HG02885 (cell line): ENCODE results near the gene PIK3C2G.

ENCODE experiments used
- ATAC-seq: cut with Tn5 transposase; IDR thresholded peaks from one replicate; pipeline ENCODE4 v1.9.1; 2021; ENCODE audit warnings: mild to moderate bottlenecking; ENCODE audit not compliant: unreplicated experiment, poor library complexity

PIK3C2G gene

DNA sequence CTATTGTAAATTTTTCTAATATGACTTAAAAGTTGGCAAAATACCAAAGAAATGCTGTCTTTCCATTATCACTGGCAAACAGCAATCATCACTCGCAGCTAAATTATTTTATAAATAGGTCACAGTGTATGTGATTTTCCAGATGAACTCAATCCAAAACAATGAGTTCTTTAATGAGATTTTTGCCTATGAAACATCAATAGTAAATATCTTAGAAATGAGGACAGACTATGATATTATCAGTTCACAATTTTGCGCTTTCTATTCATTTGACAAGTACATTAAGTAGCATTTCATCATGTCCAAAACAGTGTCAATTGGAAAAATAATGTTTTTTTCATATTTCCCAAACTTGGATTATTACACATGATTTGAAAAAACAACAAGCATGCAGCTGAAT, 65.7 kb downstream of the PIK3C2G start:
- no peak for ATAC-seq

DNA sequence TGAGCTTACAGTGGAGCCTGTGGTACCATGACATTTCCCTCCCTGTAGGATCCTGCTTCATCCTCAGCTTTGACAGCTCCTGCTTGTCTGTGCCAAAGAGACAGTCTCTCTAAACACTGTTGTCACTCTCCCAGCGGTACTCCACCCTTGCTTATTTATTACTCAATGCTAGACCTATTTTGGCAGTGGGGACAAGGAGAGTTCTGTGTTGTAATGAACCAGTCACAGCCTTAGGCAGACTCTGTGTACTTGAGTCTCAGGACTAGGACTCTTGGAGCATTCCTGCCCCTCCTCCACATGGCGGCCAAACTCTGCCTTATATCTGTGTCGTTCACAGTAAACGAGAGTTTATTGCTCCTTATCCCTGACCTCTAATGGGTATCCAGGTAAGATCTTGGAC, 70.9 kb downstream of the PIK3C2G start:
- ATAC-seq, result no peak

DNA sequence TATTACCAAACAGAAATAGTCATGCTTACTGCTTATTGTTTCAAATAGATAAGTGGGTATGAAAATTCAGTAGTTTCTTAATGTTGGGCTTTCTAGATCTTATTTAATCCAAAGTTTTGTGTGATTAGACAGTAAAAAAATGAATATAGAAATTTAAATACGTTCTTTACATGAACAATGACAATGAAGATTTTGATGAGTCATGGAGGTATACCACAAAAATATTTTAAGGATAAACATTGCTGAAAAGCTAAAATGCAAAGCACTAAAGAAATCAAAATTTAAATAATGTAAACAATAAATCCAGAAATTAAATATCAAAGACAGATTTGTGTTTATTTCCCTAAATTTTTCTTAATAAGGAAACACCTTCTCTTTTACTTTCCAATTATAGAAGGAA, 78.3 kb downstream of the PIK3C2G start:
- ATAC-seq, result no peak

DNA sequence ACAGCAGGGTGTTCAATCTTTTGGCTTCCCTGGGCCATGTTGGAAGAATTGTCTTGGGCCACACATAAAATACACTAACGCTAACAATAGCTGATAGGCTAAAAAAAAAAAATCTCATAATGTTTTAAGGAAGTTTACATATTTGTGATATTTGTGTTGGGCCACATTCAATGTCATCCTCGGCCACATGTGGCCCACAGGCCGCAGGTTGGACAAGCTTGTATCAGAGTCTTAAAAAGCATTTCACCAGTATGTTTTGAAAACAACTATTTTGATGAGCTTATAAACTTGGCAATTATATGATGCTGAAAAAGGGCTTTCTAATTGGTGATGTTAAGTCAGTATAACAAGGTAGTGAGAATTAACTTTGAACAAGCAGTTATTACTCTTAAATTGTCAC, 78.9 kb downstream of the PIK3C2G start:
- no peak for ATAC-seq

DNA sequence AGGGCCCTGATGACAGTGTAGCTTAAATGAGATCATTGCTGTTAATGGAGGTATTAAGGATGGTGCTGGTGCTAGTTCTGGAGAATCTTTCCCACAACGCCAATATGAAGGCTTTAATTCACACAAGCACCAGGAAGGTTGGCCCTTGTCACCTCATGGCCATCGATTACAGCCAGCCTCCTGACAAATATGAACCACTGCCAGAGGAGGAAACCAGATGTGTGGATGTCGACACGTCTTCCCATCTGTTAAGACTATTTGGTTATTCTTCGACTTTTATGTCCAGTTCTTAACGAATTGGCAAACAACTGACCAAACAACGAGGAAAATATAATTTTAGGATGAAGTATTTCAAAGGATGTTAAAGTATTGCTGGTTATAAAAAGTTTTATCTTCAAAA, 79.5 kb downstream of the PIK3C2G start:
- no peak for ATAC-seq

DNA sequence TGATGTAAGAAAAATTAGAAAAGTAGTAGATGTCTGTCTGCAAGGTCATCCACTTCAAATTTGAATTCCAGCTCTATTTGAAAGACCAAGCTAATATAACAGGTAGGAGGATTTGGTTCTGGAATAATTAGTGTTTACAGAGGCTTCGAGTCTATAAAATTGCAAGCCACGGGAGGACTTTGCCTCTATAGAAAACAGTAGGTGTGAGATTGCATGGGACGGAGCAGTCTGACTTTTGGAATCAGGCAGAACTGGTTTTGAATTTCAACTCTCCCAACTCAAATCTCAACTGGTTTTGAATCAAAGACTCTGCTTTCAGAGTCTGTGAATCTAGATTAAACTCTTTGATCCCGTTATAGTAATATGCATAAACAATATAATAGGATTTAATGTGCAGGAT, 82.4 kb downstream of the PIK3C2G start:
- ATAC-seq, result no peak

DNA sequence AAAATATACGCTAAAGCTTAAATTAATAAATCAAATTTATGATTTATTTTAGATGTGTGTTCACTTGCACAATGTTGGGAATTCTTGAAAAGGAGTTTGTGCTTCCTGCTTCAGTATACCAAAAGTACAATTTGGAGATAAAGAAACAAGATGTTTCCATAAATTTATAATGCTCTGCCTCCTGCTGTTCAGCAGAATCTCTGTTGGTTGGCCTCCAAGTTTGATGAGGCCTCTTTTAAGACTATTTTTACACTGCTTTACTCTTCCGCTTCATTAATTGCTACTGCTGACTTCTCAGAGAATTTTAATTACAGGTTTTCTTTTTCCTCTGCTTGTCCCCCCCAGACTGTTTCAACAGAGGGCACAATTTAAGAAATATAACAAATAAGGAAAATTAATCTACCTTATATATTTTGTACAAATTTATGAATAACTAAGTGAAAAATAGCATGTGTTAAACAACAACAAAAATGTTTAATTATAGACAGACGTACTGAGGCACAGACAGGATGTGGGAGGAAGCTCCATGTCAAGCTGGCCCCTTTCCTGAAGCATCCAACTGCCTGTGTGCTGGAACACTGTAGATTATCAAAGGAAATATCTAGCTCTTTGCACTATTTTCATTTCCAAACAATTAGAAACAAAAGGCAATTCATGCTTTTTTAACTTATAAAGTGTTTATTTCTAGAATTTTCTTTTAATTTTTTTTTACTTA, 83.9 kb downstream of the PIK3C2G start:
- no peak for ATAC-seq

DNA sequence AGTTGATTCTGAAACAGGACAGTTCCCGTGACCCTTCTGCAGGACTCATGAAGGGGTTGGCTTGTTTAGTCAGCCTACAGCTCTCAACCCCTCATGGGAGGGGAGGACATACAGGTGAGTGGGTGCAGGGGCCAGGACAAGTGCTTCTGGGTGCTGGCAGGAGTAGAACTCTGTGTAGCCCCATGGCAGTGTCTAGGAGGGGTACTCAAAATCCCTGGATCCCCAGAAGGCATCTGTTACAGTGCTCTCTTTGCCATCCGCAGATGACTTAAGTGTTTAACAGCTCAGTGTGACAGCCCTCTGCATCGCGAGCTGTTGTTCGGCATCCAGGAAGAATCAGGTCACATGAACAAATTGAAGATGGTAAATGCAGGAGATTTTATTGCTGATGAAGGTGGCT, 91.0 kb downstream of the PIK3C2G start:
- no peak for ATAC-seq

DNA sequence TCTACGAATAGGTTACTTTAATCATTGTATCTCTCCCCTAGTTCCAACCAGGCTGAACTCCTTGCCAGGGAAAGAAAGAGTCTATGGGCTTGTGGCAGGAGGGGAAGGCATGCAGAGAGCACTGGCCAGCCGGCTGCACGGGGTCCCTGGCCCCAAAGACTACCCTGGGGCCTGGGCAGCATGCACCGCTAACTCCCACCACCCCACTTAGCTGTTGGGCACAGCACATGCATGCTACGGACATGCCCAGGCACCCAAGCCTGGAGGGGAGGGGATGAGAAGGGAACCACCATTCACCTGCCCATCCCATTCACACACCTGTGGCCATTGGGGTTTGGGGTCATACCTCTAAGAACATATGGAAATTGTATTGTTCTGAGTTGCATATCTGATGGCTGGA, 94.1 kb downstream of the PIK3C2G start:
- no peak for ATAC-seq

DNA sequence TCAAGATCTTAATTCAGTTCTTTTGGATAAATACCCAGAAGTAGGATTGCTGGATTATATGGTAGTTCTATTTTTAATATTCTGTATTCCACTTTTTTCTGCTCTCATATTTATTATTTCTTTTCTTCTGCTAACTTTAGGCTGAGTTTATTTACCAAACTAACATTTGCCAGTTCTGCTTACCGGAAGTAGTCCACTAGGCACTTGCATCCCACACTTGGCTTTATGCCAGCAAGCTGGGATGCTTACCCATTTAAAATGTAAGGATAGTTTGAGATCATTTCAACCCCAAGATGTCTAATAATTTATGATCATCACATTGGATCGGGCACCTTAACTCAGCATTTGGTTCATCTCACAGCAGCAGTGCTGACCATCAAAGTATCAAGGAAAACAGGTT, 96.8 kb downstream of the PIK3C2G start:
- ATAC-seq, result no peak

DNA sequence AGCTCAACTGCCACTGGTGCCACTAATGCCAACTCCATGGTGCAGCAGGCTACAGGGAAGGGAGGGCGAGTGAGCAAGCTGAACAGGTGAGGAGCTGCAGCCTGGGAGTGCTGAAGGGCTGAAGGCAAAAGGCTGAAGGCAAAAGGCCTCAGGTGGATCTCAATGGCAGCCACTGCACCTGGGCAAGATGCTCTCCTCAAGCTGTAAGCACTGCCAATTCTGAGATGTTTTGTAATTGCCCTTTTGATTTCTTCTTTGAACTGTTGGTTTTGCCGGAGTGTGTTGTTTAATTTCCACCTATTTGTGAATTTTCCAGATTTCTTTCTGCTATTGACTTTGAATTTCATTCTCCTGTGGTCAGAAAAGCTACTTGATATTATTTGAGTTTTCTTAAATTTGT, 97.6 kb downstream of the PIK3C2G start:
- no peak for ATAC-seq

DNA sequence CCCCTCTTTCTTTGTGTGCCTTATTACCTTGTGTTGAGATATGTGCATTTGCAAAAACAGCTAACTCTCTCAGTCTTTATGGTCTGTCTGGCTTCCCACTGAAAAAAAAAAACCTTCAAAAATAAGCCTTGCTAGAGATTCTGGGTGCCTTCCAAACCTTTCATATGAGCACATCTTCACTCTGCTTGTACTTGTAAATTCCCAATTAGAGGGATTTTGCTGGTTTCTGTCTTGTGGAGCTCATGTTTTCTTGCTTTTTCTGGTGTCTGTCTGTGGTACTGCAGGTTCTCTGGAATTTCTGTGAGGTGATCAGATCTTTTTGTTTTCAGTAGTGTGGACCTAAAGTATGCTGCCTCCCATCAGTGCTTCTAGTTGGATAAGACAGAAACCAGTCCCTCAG, 100.1 kb downstream of the PIK3C2G start:
- ATAC-seq, result no peak

DNA sequence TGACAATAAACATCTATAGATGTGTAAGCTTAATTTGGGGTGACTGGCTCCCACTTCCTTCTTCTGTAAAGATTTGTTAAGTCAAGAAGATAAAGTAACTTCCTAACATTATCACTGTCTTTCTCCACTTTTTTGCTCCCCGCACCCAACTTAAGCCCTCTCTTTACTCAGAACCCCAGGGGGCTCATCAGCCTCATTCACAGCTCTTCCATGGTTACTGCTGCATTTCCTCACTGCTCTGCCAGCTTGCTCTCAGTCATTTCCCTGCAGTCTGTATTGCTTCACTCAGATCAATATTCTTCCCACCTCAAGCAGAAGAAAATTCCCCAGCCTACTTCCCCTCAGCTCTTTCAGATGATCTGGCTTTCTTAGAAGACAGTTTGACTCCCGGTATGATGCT, 102.0 kb downstream of the PIK3C2G start:
- ATAC-seq, result no peak

DNA sequence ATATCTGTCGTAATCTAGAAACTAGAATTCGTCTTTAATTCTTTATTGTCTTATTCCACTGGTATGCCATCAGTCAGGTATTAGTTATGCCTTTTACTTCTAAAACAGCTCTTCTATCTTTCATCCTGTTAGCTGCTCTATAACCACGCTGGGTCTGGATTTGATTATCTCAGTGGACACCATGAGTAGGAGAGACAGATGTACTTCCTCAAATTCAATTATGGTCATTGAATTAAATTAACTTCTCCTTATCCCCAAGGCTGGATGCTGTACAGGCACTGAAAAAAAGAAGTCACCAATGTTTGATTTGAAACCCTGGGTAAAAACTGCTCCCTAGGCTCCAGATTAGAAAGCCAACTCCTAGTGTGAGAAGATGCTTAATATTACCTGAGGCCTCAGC, 107.3 kb downstream of the PIK3C2G start:
- no peak for ATAC-seq

DNA sequence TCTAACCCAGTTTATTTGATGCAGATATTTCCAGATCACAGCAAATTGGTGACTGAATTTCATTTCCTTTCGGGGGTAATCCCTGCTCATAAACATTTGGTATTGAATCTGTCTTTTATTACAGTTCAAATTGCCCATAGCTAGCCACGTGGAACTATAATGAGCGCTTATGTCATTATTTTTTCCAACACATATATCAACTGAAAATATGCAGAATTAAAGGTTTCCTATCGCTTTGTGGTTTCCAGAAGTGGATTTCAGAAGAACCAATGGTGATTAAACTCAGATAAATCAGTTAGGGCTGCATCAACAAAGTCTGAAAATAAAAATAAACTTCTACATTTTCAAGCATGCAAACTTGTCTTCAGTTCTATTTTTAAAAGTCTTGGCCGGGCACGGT, 111.9 kb downstream of the PIK3C2G start:
- no peak for ATAC-seq

DNA sequence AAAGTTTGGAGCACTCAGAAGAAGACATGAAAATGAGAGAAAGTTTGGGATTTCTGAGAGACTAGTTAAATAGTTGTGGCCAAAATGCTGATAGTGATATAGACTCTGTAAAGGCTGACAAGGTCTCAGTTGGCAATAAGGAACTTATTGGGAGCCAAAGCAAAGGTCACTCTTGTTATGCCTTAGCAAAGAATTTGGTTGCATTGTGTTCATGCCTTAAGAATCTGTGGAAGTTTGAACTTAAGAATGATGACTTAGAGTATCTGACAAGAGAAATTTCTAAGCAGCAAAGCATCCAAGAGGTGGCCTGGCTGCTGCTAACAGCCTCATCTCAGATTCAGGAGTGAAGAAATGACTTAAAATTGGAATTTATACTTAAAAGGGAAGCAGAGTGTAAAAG, 113.8 kb downstream of the PIK3C2G start:
- no peak for ATAC-seq

DNA sequence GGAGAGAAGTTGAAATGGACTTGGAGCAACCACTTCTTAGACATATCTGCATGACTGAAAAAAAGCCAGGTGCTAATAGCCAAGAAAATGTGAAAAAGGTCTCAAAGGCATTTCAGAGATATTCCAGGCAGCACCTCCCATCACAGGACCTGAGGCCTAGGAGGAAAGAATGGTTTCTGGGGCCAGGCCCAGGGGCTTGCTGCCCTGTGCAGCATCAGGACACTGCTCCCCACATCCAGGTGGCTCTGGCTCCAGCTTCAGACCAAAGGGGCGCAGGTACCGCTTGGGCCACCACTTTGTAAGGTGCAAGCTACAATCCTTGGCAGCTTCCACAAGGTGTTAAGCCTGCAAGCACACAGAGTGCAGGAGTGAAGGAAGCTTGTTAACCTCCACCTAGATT, 114.3 kb downstream of the PIK3C2G start:
- ATAC-seq, result no peak

DNA sequence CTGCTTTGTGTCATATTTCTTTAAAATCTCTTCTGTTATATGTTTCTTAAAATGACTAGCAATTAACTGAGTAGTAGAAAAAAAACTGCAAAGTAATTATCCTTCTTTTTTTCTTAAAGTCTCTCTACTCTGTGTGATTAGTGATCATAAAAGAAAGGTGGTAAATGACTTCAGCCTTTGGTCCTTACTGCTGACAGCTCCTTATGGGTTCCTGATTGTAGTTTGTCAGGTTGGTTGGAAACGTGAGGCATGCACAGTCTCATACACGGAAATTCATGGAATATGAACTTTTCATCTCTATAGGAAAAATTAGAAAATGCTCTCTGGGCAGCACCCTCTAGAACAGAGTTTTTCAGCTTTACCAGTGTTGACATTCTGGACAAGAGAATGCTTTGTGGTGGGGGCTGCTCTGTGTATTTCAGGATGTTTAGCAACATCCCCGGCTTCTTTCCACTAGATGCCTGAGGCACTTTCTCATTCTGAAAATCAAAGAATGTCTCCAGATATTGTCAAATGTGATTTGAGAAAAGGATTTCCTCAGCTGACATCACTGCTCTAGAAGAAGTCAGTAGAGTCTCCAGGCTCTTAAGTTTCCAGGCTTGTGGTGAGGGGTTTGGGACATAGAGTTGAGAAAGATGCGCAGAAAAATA, 121.0 kb downstream of the PIK3C2G start:
- no peak for ATAC-seq

DNA sequence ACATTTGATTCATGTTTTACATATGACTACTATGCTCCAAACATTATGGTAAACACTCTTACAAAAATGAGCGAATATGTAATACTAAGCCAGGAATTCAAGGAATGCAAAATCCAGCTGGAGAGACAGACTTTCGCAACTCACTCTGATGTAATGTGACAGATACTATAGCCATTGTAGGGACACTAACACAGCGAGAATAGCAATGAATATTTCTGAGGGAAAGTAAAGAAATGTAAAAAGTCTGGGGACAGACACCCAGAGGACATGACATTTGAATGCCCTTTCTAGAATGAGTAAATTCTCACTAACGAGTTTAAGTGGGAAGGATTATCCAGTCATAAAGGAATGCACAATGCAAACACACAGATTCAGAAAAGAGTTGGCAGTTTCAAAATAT, 121.9 kb downstream of the PIK3C2G start:
- ATAC-seq, result no peak

DNA sequence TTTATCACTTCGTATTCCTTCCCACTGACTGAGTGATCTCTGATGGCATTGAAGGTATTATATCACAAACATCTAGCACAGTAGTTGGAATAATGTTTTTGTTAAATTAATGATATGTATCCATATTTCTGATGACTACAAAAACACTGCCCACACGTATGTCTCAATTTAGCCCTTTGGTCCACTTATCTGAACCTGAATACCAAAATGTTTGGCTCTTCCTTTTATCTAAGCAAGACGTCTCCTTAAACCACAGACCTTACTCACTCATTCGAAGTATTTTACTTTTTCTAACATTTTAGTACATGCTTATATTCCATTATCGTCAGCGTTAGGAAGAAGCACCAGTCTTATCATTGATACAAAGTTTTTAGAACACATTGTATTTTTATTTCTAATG, 126.4 kb downstream of the PIK3C2G start:
- ATAC-seq, result no peak

DNA sequence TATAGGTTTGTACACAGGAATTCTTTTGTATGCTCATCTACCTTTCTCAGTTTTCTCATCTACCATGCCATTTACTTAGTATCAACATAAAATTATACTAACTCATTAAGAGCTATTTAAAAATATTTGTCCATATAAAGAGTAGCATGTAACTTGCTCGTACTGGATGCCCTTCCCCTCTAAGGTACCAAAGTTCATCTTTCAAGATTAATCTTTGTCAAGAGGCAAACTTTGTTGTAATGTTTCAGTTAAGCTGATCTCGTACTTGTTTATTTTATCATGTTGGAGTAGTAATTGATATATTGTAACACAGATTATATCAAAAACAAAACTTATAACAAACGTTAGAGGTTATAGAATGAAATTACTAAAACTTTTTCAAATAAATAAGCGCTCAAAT, 128.5 kb downstream of the PIK3C2G start:
- no peak for ATAC-seq

DNA sequence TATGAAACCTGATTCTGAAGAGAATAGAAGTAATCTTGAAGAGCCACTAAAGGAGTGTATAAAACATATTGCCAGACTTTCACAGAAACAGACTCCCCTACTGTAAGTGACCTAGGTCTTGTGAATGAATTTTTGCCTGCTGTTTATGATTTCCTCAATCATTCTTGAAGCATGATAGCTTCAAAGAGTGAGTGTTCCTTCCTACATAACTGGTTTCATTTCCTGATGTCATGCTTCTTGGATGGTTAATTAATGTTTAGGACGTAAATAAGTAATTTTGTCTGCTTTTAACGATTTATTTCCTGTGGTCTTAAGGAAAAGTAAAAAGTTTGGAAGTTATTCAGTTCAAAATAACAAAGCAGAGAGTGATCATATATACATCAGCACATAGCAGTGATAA, 129.8 kb downstream of the PIK3C2G start:
- no peak for ATAC-seq
